ENCODE data around the gene NECTIN2. TPM values are rescaled to one million over a fixed set of nuclear protein-coding genes. Genes with fewer than 3 reads are reported as not detected.

The NECTIN2 gene
- polyA plus RNA-seq, 3 donors, result 5.6 to 18.2 (median 9.3) TPM

DNA sequence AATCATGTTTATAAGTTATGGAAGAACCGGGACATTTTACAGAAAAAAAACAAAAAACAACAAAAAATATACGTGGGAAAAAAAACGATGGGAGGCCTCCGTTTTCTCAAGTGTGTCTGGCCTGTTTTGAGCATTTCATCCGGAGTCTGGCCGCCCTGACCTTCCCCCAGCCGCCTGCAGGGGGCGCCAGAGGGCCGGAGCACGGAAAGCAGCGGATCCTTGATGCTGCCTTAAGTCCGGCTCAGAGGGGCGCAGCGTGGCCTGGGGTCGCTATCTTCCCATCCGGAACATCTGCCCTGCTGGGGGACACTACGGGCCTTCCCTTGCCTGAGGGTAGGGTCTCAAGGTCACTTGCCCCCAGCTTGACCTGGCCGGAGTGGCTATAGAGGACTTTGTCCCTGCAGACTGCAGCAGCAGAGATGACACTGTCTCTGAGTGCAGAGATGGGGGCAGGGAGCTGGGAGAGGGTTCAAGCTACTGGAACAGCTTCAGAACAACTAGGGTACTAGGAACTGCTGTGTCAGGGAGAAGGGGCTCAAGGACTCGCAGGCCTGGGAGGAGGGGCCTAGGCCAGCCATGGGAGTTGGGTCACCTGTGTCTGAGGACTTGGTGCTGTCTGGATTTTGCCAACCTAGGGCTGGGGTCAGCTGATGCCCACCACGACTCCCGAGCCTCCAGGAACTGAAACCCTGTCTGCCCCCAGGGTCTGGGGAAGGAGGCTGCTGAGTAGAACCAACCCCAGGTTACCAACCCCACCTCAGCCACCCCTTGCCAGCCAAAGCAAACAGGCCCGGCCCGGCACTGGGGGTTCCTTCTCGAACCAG is 57.7 kb downstream of the NECTIN2 start:
- H3K36me3 Mint-ChIP-seq, result peaks cover 32 to 39% of the 10 kb centered on the region in 2 donors
- H3K27me3 Mint-ChIP-seq (ENCODE audit: low read depth in 3 of 3), result peaks cover 27 to 36% (median 30%) of the 10 kb centered on the region in 3 donors
- no peak overlapping the region for H2AFZ ChIP-seq (ENCODE audit: insufficient read depth, low read depth, low read length, poor library complexity, severe bottlenecking)
- H3K9me3 Mint-ChIP-seq, result peaks cover 0 to 9% (median 2%) of the 10 kb centered on the region in 7 donors
- no peaks in the 10 kb centered on the region for H3K9me3 ChIP-seq (replicated peaks in 1 of 2; ENCODE audit: control insufficient read depth in 1 of 2, insufficient read depth in 1 of 2, low read length in 2 of 2)
- peak overlapping the region in 1 of 2 donors; percentile 11 for H3K4me3 Mint-ChIP-seq
- 28% methylated on average over 23 of the region's 24 CpGs for WGBS (ENCODE audit: insufficient coverage)
- H3K4me1 Mint-ChIP-seq, result peaks cover 11% of the 10 kb centered on the region
- no peak overlapping the region for H3K9ac ChIP-seq (ENCODE audit: insufficient read depth, low read length, poor library complexity, severe bottlenecking)
- TF ChIP-seq, protein P1, sequence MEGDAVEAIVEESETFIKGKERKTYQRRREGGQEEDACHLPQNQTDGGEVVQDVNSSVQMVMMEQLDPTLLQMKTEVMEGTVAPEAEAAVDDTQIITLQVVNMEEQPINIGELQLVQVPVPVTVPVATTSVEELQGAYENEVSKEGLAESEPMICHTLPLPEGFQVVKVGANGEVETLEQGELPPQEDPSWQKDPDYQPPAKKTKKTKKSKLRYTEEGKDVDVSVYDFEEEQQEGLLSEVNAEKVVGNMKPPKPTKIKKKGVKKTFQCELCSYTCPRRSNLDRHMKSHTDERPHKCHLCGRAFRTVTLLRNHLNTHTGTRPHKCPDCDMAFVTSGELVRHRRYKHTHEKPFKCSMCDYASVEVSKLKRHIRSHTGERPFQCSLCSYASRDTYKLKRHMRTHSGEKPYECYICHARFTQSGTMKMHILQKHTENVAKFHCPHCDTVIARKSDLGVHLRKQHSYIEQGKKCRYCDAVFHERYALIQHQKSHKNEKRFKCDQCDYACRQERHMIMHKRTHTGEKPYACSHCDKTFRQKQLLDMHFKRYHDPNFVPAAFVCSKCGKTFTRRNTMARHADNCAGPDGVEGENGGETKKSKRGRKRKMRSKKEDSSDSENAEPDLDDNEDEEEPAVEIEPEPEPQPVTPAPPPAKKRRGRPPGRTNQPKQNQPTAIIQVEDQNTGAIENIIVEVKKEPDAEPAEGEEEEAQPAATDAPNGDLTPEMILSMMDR (IDR thresholded peaks at IDR 0.05), result peak; percentile 99
- H3K27me3 ChIP-seq (ENCODE audit: control insufficient read depth in 2 of 2, insufficient read depth in 2 of 2, low read length in 2 of 2), result peaks cover 5 to 26% of the 10 kb centered on the region in 2 donors
- H3K4me3 ChIP-seq (replicated peaks in 1 of 3; ENCODE audit: low read depth in 2 of 3, low read length in 3 of 3), result no peak overlapping the region
- H3K27ac ChIP-seq (ENCODE audit: low read depth in 1 of 2, low read length in 2 of 2), result no peak overlapping the region
- no peaks in the 10 kb centered on the region for H4K20me1 ChIP-seq (ENCODE audit: insufficient read depth, low read length)
- H3K4me2 ChIP-seq (replicated peaks; ENCODE audit: extremely low read depth, low read length, poor library complexity, severe bottlenecking), result no peak overlapping the region
- H3K4me1 ChIP-seq (ENCODE audit: control insufficient read depth in 1 of 2, insufficient read depth in 2 of 2, low read length in 2 of 2), result peaks cover 0 to 11% of the 10 kb centered on the region in 2 donors
- DNase-seq, result peak; percentile 43 to 59 (median 44)
- no peak overlapping the region for H3K27ac Mint-ChIP-seq
- H3K36me3 ChIP-seq (replicated peaks in 1 of 2; ENCODE audit: control insufficient read depth in 1 of 2, insufficient read depth in 2 of 2, low read length in 2 of 2), result peaks cover 27 to 40% of the 10 kb centered on the region in 2 donors
- intact Hi-C loops (cut with micrococcal nuclease), result loop anchor here (1.0 to 5.0 kb wide), 3 partner anchors 47 to 153 kb away; no protein-coding TSS in a partner anchor
- H3K79me2 ChIP-seq (ENCODE audit: insufficient read depth, low read length), result no peaks in the 10 kb centered on the region

DNA sequence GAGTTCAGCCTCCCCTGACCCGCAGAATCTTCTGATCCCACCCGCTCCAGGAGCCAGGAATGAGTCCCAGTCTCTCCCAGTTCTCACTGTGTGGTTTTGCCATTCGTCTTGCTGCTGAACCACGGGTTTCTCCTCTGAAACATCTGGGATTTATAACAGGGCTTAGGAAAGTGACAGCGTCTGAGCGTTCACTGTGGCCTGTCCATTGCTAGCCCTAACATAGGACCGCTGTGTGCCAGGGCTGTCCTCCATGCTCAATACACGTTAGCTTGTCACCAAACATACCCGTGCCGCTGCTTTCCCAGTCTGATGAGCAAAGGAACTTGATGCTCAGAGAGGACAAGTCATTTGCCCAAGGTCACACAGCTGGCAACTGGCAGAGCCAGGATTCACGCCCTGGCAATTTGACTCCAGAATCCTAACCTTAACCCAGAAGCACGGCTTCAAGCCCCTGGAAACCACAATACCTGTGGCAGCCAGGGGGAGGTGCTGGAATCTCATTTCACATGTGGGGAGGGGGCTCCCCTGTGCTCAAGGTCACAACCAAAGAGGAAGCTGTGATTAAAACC is 58.4 kb downstream of the NECTIN2 start:
- peaks cover 0 to 9% (median 2%) of the 10 kb centered on the region in 7 donors for H3K9me3 Mint-ChIP-seq
- Histone ChIP-seq H3K9me3 (replicated peaks in 1 of 2; ENCODE audit: control insufficient read depth in 1 of 2, insufficient read depth in 1 of 2, low read length in 2 of 2) (no peaks in the 10 kb centered on the region), H3K4me3 (replicated peaks in 1 of 3; ENCODE audit: low read depth in 2 of 3, low read length in 3 of 3) (no peak overlapping the region), H3K36me3 (replicated peaks in 1 of 2; ENCODE audit: control insufficient read depth in 1 of 2, insufficient read depth in 2 of 2, low read length in 2 of 2) (peaks cover 27 to 36% of the 10 kb centered on the region in 2 donors), H3K79me2 (ENCODE audit: insufficient read depth, low read length) (no peaks in the 10 kb centered on the region), H4K20me1 (ENCODE audit: insufficient read depth, low read length) (no peaks in the 10 kb centered on the region), H3K27me3 (ENCODE audit: control insufficient read depth in 2 of 2, insufficient read depth in 2 of 2, low read length in 2 of 2) (peaks cover 5 to 26% of the 10 kb centered on the region in 2 donors), H3K4me2 (replicated peaks; ENCODE audit: extremely low read depth, low read length, poor library complexity, severe bottlenecking) (no peak overlapping the region), H3K9ac (ENCODE audit: insufficient read depth, low read length, poor library complexity, severe bottlenecking) (no peak overlapping the region), H2AFZ (ENCODE audit: insufficient read depth, low read depth, low read length, poor library complexity, severe bottlenecking) (no peak overlapping the region), H3K4me1 (ENCODE audit: control insufficient read depth in 1 of 2, insufficient read depth in 2 of 2, low read length in 2 of 2) (peaks cover 0 to 11% of the 10 kb centered on the region in 2 donors), H3K27ac (ENCODE audit: low read depth in 1 of 2, low read length in 2 of 2) (no peak overlapping the region)
- H3K27ac Mint-ChIP-seq, result no peak overlapping the region
- TF ChIP-seq, protein P1 (IDR thresholded peaks at IDR 0.05), result no peak
- intact Hi-C loops (cut with micrococcal nuclease), result loop anchor here (5.0 kb wide), 1 partner anchor 153 kb away; no protein-coding TSS in a partner anchor
- H3K4me1 Mint-ChIP-seq, result peaks cover 11% of the 10 kb centered on the region
- WGBS (ENCODE audit: insufficient coverage), result 80% methylated on average over 10 of the region's 12 CpGs
- H3K27me3 Mint-ChIP-seq (ENCODE audit: low read depth in 3 of 3), result peaks cover 27 to 36% (median 34%) of the 10 kb centered on the region in 3 donors
- peak overlapping the region in 1 of 2 donors; percentile 11 for H3K4me3 Mint-ChIP-seq
- peaks cover 30 to 35% of the 10 kb centered on the region in 2 donors for H3K36me3 Mint-ChIP-seq
- no peak for DNase-seq

Measured in CD14-positive monocyte (primary cell).